K562 (cell line): ENCODE results near the gene CXXC1.

Experiments used
- CBX1 ChIP-seq: sonication (generic); IDR thresholded peaks from 2 replicates; pipeline ENCODE4 v1.6.1; 2016; ENCODE audit warnings: antibody characterized with exemption, low read depth, mild to moderate bottlenecking
- POLR2A ChIP-seq: fragments of 450-650 bp; conservative IDR thresholded peaks from 2 replicates; pipeline ENCODE4 v1.6.1; 2016
- ZBTB8A ChIP-seq: fragments of 450-650 bp; IDR thresholded peaks from 2 replicates; pipeline ENCODE4 v1.6.1; 2018; ENCODE audit warnings: mild to moderate bottlenecking, moderate library complexity; ENCODE audit not compliant: partially characterized antibody

GRCh38 chr18:50299626-50300388 is 12.3 kb upstream of the CXXC1 start:
- no peak for TF ChIP-seq ZBTB8A
- no peak for TF ChIP-seq POLR2A
- TF ChIP-seq CBX1: no peak
